Trophoblast cell (in vitro differentiated cells and primary cell): ENCODE data around the gene ALB.

Source experiments
- DNase-seq, 2 donors: peaks; one replicate each; pipeline ENCODE4 v3.0.0-alpha.2; 2016
- H2AFZ ChIP-seq: 2 replicates; pipeline ENCODE4 v1.6.1; 2013; ENCODE audit warnings: low read length, moderate library complexity, mild to moderate bottlenecking; ENCODE audit not compliant: insufficient read depth, poor library complexity
- H2AK5ac ChIP-seq: 2 replicates; pipeline ENCODE4 v1.6.1; 2013; ENCODE audit warnings: mild to moderate bottlenecking, low read length
- H2BK120ac ChIP-seq: 2 replicates; pipeline ENCODE4 v1.6.1; 2013; ENCODE audit warnings: low read length, mild to moderate bottlenecking, moderate library complexity; ENCODE audit not compliant: insufficient read depth, poor library complexity
- H2BK12ac ChIP-seq: 2 replicates; pipeline ENCODE4 v1.6.1; 2013; ENCODE audit warnings: mild to moderate bottlenecking, low read length, moderate library complexity
- H2BK5ac ChIP-seq: 2 replicates; pipeline ENCODE4 v1.6.1; 2013; ENCODE audit warnings: low read length, low read depth, moderate library complexity, mild to moderate bottlenecking; ENCODE audit not compliant: poor library complexity
- H3K14ac ChIP-seq: 2 replicates; pipeline ENCODE4 v1.6.1; 2013; ENCODE audit warnings: mild to moderate bottlenecking, low read length
- H3K18ac ChIP-seq: 2 replicates; pipeline ENCODE4 v1.6.1; 2013; ENCODE audit warnings: mild to moderate bottlenecking, low read length
- H3K23ac ChIP-seq: 2 replicates; pipeline ENCODE4 v1.6.1; 2013; ENCODE audit warnings: low read length
- H3K27ac ChIP-seq: 2 replicates; pipeline ENCODE4 v1.5.1; 2013; ENCODE audit warnings: low read depth, mild to moderate bottlenecking, inconsistent platforms, low read length, moderate library complexity
- H3K27me3 ChIP-seq: 2 replicates; pipeline ENCODE4 v1.6.1; 2013; ENCODE audit warnings: inconsistent platforms, mild to moderate bottlenecking, low read length, moderate library complexity; ENCODE audit not compliant: insufficient read depth
- H3K36me3 ChIP-seq, 2 experiments: 1 replicate in 1 of 2; 2 replicates in 1 of 2; pipeline ENCODE4 v1.6.1; 2013; ENCODE audit warnings: low read length in 2 of 2, mild to moderate bottlenecking in 2 of 2, moderate library complexity in 1 of 2; ENCODE audit not compliant: insufficient read depth in 2 of 2, control insufficient read depth in 1 of 2
- H3K4ac ChIP-seq: 2 replicates; pipeline ENCODE4 v1.6.1; 2013; ENCODE audit warnings: low read depth, mild to moderate bottlenecking, low read length, moderate library complexity
- H3K4me1 ChIP-seq, 2 experiments: 1 replicate in 1 of 2; 2 replicates in 1 of 2; pipeline ENCODE4 v1.6.1; 2013; ENCODE audit warnings: low read length in 2 of 2, mild to moderate bottlenecking in 2 of 2, moderate library complexity in 1 of 2; ENCODE audit not compliant: insufficient read depth in 2 of 2, control insufficient read depth in 1 of 2
- H3K4me2 ChIP-seq: 2 replicates; pipeline ENCODE4 v1.6.1; 2013; ENCODE audit warnings: inconsistent platforms, mild to moderate bottlenecking, low read length, moderate library complexity
- H3K4me3 ChIP-seq: 2 replicates; pipeline ENCODE4 v1.5.1; 2013; ENCODE audit warnings: mild to moderate bottlenecking, low read depth, low read length, inconsistent platforms
- H3K79me1 ChIP-seq: one replicate; pipeline ENCODE4 v1.6.1; 2013; ENCODE audit warnings: low read length
- H3K79me2 ChIP-seq: 2 replicates; pipeline ENCODE4 v1.6.1; 2013; ENCODE audit warnings: low read length, mild to moderate bottlenecking; ENCODE audit not compliant: control insufficient read depth, insufficient read depth, poor library complexity
- H3K9ac ChIP-seq: 2 replicates; pipeline ENCODE4 v1.6.1; 2013; ENCODE audit warnings: mild to moderate bottlenecking, low read length
- H3K9me3 ChIP-seq: 2 replicates; pipeline ENCODE4 v1.6.1; 2013; ENCODE audit warnings: low read depth, mild to moderate bottlenecking, control low read depth, inconsistent platforms, low read length; ENCODE audit not compliant: insufficient read depth
- H4K12ac ChIP-seq: 2 replicates; pipeline ENCODE4 v1.6.1; 2013; ENCODE audit warnings: low read depth, mild to moderate bottlenecking, low read length, moderate library complexity
- H4K8ac ChIP-seq: 2 replicates; pipeline ENCODE4 v1.6.1; 2013; ENCODE audit warnings: low read depth, mild to moderate bottlenecking, low read length, moderate library complexity
- H4K91ac ChIP-seq: one replicate; pipeline ENCODE4 v1.6.1; 2013; ENCODE audit warnings: low read depth, mild to moderate bottlenecking, low read length, moderate library complexity
- WGBS: extraction: QIAGEN DNeasy Blood & Tissue Kit; methylation state at CpG from one replicate; pipeline ENCODE4 v1.1.7; 2013; ENCODE audit warnings: missing lambda C conversion rate; ENCODE audit not compliant: insufficient read length, insufficient coverage; ENCODE audit errors: extremely low coverage; 5-methylcytosine and 5-hydroxymethylcytosine counted together

Gene ALB

GRCh38 chr4:73419106-73420038, 15.3 kb downstream of the ALB start:
- Histone ChIP-seq H3K18ac (no peak overlapping the region), H3K4me1 (no peaks in the 10 kb centered on the region), H2AFZ (no peak overlapping the region), H2AK5ac (no peak overlapping the region), H3K4ac (no peak overlapping the region), H3K79me2 (no peaks in the 10 kb centered on the region), H3K4me3 (no peak overlapping the region), H3K79me1 (no peaks in the 10 kb centered on the region), H2BK120ac (no peak overlapping the region), H4K91ac (no peak overlapping the region), H3K9ac (no peak overlapping the region), H3K14ac (no peak overlapping the region), H3K23ac (no peak overlapping the region), H4K8ac (no peak overlapping the region), H3K27me3 (no peaks in the 10 kb centered on the region), H3K4me2 (no peak overlapping the region), H3K36me3 (no peaks in the 10 kb centered on the region), H3K27ac (no peak overlapping the region), H3K9me3 (no peaks in the 10 kb centered on the region), H2BK12ac (no peak overlapping the region), H2BK5ac (no peak overlapping the region), H4K12ac (no peak overlapping the region)
- DNase-seq, result no peak
- WGBS, result no CpG with 5 or more reads among the region's 7 CpGs

DNA sequence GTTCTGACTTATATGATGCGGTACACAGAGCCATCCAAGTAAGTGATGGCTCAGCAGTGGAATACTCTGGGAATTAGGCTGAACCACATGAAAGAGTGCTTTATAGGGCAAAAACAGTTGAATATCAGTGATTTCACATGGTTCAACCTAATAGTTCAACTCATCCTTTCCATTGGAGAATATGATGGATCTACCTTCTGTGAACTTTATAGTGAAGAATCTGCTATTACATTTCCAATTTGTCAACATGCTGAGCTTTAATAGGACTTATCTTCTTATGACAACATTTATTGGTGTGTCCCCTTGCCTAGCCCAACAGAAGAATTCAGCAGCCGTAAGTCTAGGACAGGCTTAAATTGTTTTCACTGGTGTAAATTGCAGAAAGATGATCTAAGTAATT, 16.5 kb downstream of the ALB start:
- no peaks in the 10 kb centered on the region for H3K9me3 ChIP-seq
- no CpG with 5 or more reads among the region's 2 CpGs for WGBS
- no peak overlapping the region for H3K4ac ChIP-seq

GRCh38 chr4:73421708-73422457, 17.8 kb downstream of the ALB start:
- Histone ChIP-seq H4K12ac (no peak overlapping the region), H3K9me3 (no peaks in the 10 kb centered on the region), H2AFZ (no peak overlapping the region), H3K4ac (no peak overlapping the region), H3K27ac (no peak overlapping the region), H3K4me3 (no peak overlapping the region), H4K8ac (no peak overlapping the region), H2AK5ac (no peak overlapping the region), H3K23ac (no peak overlapping the region), H3K4me1 (no peaks in the 10 kb centered on the region), H3K18ac (no peak overlapping the region), H2BK120ac (no peak overlapping the region), H3K14ac (no peak overlapping the region), H3K79me2 (no peaks in the 10 kb centered on the region), H2BK5ac (no peak overlapping the region), H3K27me3 (no peaks in the 10 kb centered on the region), H3K79me1 (no peaks in the 10 kb centered on the region), H3K4me2 (no peak overlapping the region), H2BK12ac (no peak overlapping the region), H3K9ac (no peak overlapping the region), H3K36me3 (no peaks in the 10 kb centered on the region), H4K91ac (no peak overlapping the region)
- DNase-seq, result no peak

More for the DNA sequence above, 16.5 kb downstream of the ALB start:
- Histone ChIP-seq H3K18ac (no peak overlapping the region), H2AFZ (no peak overlapping the region), H2BK5ac (no peak overlapping the region), H3K27me3 (no peaks in the 10 kb centered on the region), H4K8ac (no peak overlapping the region), H3K79me1 (no peaks in the 10 kb centered on the region), H3K36me3 (no peaks in the 10 kb centered on the region), H4K91ac (no peak overlapping the region), H2BK12ac (no peak overlapping the region), H3K27ac (no peak overlapping the region), H3K14ac (no peak overlapping the region), H3K79me2 (no peaks in the 10 kb centered on the region), H3K4me1 (no peaks in the 10 kb centered on the region), H3K9ac (no peak overlapping the region), H3K23ac (no peak overlapping the region), H3K4me3 (no peak overlapping the region), H2BK120ac (no peak overlapping the region), H2AK5ac (no peak overlapping the region), H4K12ac (no peak overlapping the region), H3K4me2 (no peak overlapping the region)
- DNase-seq, result no peak

GRCh38 chr4:73422458-73422752, 18.3 kb downstream of the ALB start:
- Histone ChIP-seq H4K8ac (no peak overlapping the region), H3K4me3 (no peak overlapping the region), H2BK12ac (no peak overlapping the region), H3K4me2 (no peak overlapping the region), H3K4me1 (no peaks in the 10 kb centered on the region), H3K9ac (no peak overlapping the region), H2AK5ac (no peak overlapping the region), H4K91ac (no peak overlapping the region), H3K79me2 (no peaks in the 10 kb centered on the region), H4K12ac (no peak overlapping the region), H3K79me1 (no peaks in the 10 kb centered on the region), H2AFZ (no peak overlapping the region), H3K14ac (no peak overlapping the region), H2BK5ac (no peak overlapping the region), H3K27me3 (no peaks in the 10 kb centered on the region), H3K36me3 (no peaks in the 10 kb centered on the region), H3K23ac (no peak overlapping the region), H3K18ac (no peak overlapping the region), H2BK120ac (no peak overlapping the region), H3K27ac (no peak overlapping the region), H3K9me3 (no peaks in the 10 kb centered on the region), H3K4ac (no peak overlapping the region)
- no peak for DNase-seq
- no CpG with 5 or more reads among the region's 4 CpGs for WGBS
